Brain pericyte (primary cell): ENCODE data around the gene JDP2.

Source experiments
- DNase-seq: peaks from one replicate; pipeline ENCODE4 v3.0.0-alpha.2; 2012; ENCODE audit warnings: low read depth, low spot score

The JDP2 gene

DNA sequence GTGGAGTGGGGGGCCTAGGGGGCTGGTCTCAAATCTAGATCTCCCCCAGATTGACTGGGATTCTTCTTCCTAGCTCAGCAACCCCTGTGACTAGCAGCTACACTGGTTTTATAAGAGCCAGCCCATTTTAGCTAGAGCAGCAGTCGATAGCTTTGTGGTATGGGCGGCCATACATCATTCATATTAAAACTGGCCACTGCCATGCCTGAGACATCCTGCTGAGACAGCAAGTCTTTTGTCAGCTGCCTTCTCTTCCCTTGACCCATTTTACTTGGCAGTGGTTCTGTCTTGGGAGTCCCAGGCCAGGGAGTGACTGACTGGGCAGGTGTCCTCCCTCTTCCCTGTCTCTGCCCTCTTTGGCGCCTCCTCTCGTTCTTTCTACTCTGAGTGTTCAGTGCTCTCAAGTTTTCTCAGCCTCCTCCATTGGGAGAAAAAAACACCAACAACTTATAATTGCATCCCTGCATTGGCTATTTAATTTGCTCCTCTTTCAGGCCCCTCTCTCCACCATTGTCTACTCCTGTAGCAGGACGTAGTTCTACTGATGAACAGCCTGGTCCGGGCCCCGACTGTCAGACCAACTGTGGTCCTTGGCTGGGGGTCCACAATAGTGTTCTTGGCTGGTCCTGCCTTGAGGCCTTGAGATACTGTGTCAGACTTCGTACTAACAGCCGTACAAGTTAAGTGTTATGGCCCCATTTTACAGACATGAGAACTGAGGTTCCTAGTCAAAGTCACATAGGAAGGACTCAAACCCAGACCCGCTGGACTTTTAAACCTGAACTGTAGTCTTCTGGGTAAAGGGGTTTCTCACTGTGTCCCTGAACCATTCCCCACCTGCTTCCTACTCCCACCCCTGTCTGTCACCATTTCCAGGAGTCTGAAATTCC lies 18.3 kb upstream of the JDP2 start:
- DNase-seq: no peak

DNA sequence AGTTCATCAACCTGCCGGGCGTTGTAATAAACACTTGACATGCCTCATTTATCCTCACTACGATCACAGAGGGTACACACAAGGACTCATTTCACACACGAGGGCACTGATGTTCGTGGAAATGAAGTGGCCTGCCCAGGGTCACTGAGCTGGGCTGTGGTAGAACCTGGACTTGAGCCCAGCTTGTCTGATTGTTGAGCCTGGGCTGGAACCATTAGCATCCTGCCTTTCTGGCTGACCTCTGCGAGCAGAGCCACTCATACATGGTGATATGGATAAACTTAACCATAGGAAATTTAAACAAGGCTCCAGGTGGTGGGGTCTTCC lies 16.6 kb upstream of the JDP2 start:
- DNase-seq: no peak

DNA sequence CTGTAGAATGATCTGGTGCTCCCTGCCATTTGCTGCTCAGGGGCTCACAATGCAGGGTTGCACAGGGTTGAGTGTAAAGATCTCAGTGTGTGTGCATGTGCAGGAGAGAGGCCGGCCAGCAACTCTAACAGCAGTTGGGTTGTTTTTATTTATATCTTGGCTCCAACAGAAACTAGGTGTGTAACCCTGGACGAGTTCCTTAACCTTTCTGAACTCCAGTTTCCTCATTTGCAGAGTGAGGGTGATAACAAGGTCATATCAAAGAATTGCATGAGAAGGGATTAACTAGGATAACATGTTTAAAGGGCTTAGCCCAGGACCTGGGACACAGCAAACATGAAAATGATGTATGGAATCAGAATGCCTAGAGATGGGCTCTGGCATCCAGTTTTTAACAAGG lies 14.8 kb upstream of the JDP2 start:
- DNase-seq: no peak

GRCh38 chr14:75417674-75418073 lies 10.1 kb upstream of the JDP2 start:
- DNase-seq: no peak

GRCh38 chr14:75418850-75419768 lies 8.7 kb upstream of the JDP2 start:
- DNase-seq: no peak

- no peak for DNase-seq
Measured at GRCh38 chr14:75422169-75422568, 5.7 kb upstream of the JDP2 start.

DNA sequence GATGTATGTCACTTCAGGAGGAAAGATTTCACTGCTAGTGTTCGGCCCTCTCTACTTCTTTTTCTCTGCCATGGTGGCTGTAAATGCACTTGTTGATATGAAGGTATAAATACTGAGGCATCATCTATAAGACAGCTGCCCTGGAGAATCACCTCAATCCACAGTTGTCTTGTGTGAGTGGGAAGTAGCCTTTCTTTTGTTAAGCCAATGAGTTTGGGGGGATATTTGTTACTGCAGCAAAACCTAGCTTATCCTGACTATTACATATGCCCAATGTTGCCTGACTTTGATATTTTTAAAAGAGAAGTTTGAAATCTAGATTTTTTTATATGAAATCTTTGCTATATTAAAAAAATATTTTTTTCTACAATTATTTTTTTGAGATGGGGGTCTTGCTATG lies 3.3 kb upstream of the JDP2 start:
- DNase-seq: no peak

DNA sequence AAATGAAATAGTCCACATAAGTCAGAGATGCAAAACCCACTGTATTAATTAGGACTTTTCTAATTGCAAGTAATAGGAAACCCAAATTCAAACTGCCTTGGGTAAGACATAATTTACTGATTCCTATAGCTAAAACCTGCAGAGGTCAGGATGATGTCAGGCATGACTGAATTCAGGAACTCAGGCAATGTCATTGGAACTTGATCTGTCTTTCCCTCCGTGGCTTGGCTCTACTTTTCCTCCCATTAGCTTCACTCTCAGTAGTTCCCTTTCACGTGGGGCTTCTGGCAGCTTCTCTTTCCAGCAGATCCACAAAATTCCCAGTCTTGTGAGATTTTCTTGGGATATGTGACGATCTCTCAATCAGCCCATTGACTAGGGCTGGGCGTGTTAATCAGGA lies 2.4 kb upstream of the JDP2 start:
- DNase-seq: no peak

DNA sequence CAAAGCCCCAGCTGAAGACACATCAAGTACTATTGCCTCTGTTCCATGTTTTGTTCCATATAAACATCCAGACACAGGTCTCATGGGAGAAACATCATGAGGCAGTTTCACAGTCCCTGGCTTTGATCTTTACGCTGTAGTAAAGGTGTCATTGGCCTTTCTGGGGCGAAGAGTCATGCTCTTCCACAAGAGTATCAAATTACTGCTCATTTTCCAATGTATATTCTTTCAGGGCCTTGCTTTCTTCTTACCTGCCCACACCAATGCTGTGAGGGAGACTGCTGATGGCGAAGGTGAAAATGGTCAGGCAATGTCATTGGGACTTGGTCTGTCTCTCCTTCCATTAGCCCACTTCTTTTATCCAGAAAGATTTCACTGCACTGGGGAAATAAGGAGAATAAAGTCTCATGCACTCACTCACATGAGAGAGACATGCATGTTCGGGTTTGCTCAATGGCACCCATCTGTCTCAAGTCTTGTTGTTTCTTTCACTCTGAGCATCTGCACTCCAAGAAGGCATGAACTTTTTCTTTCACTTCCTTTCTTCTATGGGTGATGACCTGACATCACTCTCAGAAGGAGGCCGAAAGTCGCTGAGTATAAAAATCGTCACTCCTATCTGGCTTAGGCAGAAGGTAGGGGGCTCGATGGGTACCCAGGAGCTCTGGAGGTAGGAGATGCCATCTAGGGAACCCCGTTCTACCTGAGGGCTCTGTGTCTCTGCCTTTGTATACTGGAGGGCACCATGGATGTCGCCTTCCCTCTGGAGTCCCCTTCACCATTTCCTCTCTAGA lies 1.3 kb upstream of the JDP2 start:
- no peak for DNase-seq

DNA sequence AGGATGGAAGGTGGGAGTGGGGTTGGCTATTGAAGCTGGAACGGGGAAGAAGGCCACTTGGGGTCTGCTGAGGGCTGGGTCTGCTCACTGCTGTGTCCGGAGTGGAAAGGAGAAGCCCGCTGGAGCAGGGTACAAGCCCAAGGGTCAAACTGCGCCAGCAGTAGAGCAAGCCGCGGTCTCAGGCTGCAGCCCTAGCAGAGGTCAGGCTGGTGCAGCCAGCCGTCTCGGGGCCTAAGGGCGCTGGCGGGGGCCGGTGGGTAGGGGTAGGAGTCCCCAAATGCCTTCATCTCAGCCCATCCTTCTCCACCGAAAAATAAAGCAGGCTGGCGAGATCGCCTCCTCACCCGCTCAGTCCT lies 718 bp upstream of the JDP2 start:
- no peak for DNase-seq

DNA sequence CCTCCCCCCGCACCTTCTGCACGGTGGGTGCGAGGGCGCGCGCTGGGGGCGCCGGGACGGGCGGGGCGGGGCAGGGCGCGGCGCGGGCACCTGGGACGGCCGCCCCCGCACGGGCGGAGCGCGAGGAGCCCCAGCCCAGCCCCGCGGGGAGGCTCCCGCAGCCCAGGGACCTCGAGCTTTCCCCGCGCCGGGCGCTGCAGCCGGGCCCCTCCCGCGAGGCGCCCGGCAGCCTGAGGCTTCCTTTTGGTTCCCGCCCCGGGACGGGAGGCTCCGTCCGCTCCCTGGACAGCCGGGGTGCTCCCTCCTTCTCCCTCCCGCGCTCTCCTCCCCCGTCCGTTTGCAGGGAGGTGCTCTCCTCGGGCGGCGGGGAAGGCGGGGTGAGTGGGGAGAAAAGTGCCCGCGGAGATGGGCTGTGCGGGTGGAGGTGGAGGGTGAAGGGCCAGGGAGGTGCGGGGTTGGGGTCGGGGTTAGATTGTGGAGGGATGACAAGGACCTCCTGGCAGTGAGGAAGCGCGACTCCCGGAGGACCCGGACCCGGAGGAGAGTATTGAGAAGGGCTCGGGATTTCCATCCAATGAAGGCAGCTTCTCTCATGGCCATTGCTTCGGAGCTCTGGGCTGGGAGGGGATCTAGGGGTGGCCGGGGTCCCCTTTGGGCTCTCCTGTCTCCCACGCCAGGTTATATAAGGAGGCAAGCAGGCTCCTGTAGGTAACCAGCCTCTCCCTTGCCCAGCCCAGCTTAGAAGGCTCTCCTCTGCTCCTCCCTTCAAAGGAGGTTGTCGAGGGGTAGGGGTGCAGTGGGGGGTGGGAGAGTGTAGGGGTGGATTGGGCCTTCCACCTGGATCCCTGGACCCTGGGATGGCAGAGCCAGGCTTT lies 645 bp downstream of the JDP2 start:
- no peak for DNase-seq

- no peak for DNase-seq
Measured at GRCh38 chr14:75429562-75429961, 1.7 kb downstream of the JDP2 start.

DNA sequence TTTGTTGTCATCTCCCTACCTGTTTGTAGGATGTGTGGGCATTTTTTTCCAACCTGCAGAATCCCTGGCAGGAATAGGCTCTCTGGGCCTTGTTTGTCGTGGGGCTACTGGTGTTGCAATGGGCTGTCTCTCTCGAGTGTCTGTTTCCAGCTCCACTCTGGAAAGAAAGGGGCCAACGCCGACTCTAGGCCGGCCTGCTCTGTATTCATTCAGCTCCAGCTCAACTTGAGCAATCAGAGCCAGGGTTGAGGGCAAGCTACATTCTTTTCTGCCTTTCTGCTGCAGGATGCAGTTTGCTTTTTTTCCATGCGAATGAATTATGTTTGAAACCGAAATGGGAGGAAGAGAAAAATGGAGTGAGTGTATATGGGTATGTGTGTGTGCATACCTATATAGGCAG lies 2.3 kb downstream of the JDP2 start:
- no peak for DNase-seq

DNA sequence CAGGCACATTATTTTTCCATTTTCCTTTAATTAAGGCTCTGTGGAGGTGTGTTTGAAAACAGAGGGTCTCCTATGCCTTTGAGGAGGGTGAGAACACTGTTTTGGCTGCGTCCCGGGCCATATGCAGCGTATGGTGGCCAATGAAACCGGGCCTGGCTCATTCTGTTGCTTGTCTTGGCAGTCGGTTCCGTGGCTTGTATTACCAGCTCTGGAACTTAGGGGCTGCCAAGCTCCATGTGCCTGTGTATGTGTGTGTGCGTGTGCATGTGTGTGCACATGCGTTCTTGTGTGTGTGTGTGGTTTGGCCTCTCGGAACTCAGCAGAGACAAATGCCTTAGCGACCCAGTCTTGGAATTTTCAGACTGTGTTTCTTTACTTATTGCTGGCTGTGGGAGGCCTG lies 2.7 kb downstream of the JDP2 start:
- no peak for DNase-seq

DNA sequence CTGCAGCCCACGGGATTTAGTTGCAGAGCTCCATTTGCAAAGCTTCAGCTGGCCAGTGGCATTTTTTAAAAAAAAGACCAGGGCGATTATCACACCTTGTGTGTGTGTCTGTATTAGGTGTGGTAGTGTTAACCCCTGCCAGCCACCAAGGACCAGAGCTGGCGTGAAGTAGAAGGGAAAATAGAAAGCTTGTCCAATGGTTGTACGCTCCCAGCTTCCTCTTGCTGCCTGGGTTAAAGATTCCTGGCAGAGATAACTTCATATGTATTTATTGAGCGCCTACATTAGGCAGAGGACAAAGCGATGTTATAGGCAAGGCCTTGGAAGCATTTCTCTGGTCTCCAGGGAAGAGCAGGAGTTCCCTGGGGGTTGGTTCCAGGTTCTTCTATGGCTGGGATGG lies 3.2 kb downstream of the JDP2 start:
- no peak for DNase-seq

DNA sequence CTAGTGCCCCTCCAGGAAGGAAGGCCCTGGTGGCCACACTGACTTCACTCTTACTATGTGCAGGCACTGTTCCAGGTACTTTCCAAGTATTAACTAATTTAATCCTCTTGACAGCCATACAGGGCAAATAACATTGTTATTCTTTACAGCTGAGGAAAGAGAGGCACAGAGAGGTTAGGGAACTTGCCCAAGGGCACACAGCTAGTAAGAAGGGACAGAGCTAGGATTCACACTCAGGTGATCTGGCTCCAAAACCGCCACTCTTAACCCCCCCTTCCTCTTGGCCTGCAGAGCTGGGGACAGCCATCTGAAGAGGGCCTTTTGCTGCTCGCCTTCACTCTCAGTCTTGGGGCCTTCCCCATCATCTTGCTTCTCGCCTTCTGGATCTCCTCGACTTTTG lies 4.0 kb downstream of the JDP2 start:
- DNase-seq: no peak

DNA sequence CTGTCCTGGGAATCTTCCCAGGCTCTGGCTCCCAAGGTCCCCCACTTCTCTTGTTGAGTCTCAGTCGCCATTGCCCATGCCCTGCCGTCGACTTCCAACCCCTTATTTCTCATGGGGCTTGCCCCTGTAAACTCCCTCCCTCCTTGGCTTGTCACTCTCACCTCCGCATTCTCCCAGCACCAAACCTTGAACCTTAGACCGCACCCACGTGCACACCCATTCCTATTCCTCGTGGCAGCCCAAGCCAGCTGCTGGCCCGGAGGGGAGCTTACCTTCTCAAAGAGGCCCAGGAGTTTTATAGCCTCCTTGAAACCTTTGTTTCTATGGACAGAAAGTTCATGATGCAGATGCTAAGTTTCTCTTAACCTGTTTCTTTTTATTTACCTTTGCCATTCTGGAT lies 4.6 kb downstream of the JDP2 start:
- DNase-seq: no peak

GRCh38 chr14:75433631-75434071 lies 5.8 kb downstream of the JDP2 start:
- DNase-seq: no peak

- no peak for DNase-seq
Measured at GRCh38 chr14:75434138-75434889, 6.5 kb downstream of the JDP2 start.

GRCh38 chr14:75434890-75435248 lies 7.0 kb downstream of the JDP2 start:
- no peak for DNase-seq

DNA sequence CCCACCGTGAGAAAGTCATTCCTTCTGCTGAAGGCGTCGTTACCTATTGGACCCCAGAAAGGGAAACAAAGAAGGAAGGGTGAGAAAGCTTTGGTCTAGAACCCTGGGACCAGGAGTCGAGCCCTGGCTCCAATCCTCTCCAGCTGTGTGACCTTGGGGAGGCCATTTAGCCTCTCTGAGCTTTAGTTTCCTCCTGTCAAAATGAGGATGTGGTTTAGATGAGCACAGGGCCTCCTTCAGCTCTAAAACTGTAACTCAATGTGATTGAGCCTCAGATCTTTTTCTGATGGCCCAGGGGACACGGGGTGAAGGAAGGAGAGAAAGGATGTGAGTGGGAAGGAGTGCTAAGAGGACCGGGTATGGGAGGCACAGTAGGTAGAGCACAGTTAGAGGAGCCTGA lies 7.7 kb downstream of the JDP2 start:
- DNase-seq: no peak
